H1 (cell line): Measurements from ENCODE around the gene RNF10. TPM values are rescaled to one million over a fixed set of nuclear protein-coding genes. Genes with fewer than 3 reads are reported as not detected.
"Not testable (repeated sequence)": the region's sequence is repeated elsewhere in the genome, so short reads cannot be mapped to it uniquely, and the experiment has no call there.

Experiments
- CTCF ChIA-PET: fragments of 300-600 bp; sonication (Branson Sonifier 250); formaldehyde crosslinking; loops from one replicate; lab custom pipeline; 2021; ENCODE audit not compliant: partially characterized antibody; lab: Charles Lee
- POLR2A ChIA-PET: fragments of 300-600 bp; sonication (Branson Sonifier 250); formaldehyde crosslinking; loops from one replicate; lab custom pipeline; 2021; ENCODE audit warnings: inconsistent platforms; ENCODE audit not compliant: partially characterized antibody; lab: Charles Lee
- DNase-seq, 2 experiments: peaks; one replicate each; pipeline versions ENCODE4 v3.0.0 to v3.0.0-alpha.2; 2010 to 2022; ENCODE audit warnings: low spot score in 2 of 2, low read depth in 1 of 2, mixed read lengths in 1 of 2
- FAIRE-seq: peaks from 2 replicates; lab custom pipeline; 2011; peaks lifted over from hg19 to GRCh38; lab: Jason Lieb, UNC
- H2AFZ ChIP-seq: 2 replicates; pipeline ENCODE4 v1.8.1; 2012; ENCODE audit warnings: low read length, inconsistent platforms
- H2AK5ac ChIP-seq: 2 replicates; pipeline ENCODE4 v1.6.1; 2013; ENCODE audit warnings: low read depth, low read length
- H2BK120ac ChIP-seq: replicated peaks from 2 replicates; pipeline ENCODE3; 2013; ENCODE audit warnings: low read depth, low read length, inconsistent platforms
- H2BK12ac ChIP-seq: 2 replicates; pipeline ENCODE4 v1.6.1; 2013; ENCODE audit warnings: low read depth, low read length
- H2BK15ac ChIP-seq: 2 replicates; pipeline ENCODE4 v1.6.1; 2013; ENCODE audit warnings: low read length
- H2BK20ac ChIP-seq: 2 replicates; pipeline ENCODE4 v1.6.1; 2013; ENCODE audit warnings: low read length
- H2BK5ac ChIP-seq: 2 replicates; pipeline ENCODE4 v1.6.1; 2013; ENCODE audit warnings: low read depth, low read length
- H3K14ac ChIP-seq: 2 replicates; pipeline ENCODE4 v1.6.1; 2013; ENCODE audit warnings: inconsistent platforms; ENCODE audit not compliant: insufficient read length
- H3K18ac ChIP-seq: 2 replicates; pipeline ENCODE4 v1.6.1; 2013; ENCODE audit warnings: low read length; ENCODE audit errors: extremely low read depth
- H3K23ac ChIP-seq: 2 replicates; pipeline ENCODE4 v1.6.1; 2013; ENCODE audit warnings: inconsistent platforms; ENCODE audit not compliant: insufficient read length
- H3K23me2 ChIP-seq: 2 replicates; pipeline ENCODE4 v1.6.1; 2013; ENCODE audit warnings: low read depth, low read length
- H3K27ac ChIP-seq: 2 replicates; pipeline ENCODE4 v1.6.1; 2011; ENCODE audit warnings: low read depth, low read length, inconsistent platforms
- H3K27me3 ChIP-seq, 4 experiments: replicated peaks in 1 of 4; 1 replicate in 1 of 4; 2 replicates in 3 of 4; pipeline versions ENCODE4 v1.6.1 to v1.8.1; 2011 to 2013; ENCODE audit warnings: low read length in 3 of 4, mild to moderate bottlenecking in 3 of 4, inconsistent platforms in 2 of 4, mixed read lengths in 2 of 4, moderate library complexity in 1 of 4; ENCODE audit not compliant: control insufficient read depth in 3 of 4, insufficient read depth in 3 of 4; ENCODE audit errors: extremely low read depth in 1 of 4
- H3K36me3 ChIP-seq, 4 experiments: 2 replicates each; pipeline versions ENCODE4 v1.6.1 to v1.8.1; 2011 to 2013; ENCODE audit warnings: mild to moderate bottlenecking in 4 of 4, low read length in 3 of 4, moderate library complexity in 2 of 4, control low read depth in 1 of 4, inconsistent platforms in 1 of 4; ENCODE audit not compliant: insufficient read depth in 4 of 4, control insufficient read depth in 2 of 4
- H3K4ac ChIP-seq: replicated peaks from 2 replicates; pipeline ENCODE3; 2013; ENCODE audit warnings: low read length, low read depth, mixed read lengths, inconsistent platforms; ENCODE audit not compliant: insufficient read length
- H3K4me1 ChIP-seq, 4 experiments: replicated peaks in 1 of 4; 1 replicate in 1 of 4; 2 replicates in 3 of 4; pipeline versions ENCODE4 v1.6.1 to v1.8.1; 2011 to 2013; ENCODE audit warnings: low read length in 3 of 4, inconsistent platforms in 2 of 4, mixed read lengths in 1 of 4; ENCODE audit not compliant: insufficient read depth in 4 of 4, control insufficient read depth in 3 of 4
- H3K4me2 ChIP-seq, 2 experiments: 2 replicates each; pipeline versions ENCODE4 v1.6.1 to v1.8.1; 2011 to 2013; ENCODE audit warnings: low read depth in 2 of 2, low read length in 2 of 2, control low read depth in 1 of 2, inconsistent platforms in 1 of 2, mild to moderate bottlenecking in 1 of 2; ENCODE audit not compliant: insufficient read depth in 1 of 2
- H3K4me3 ChIP-seq, 4 experiments: fragments of 200-600, 300-600 bp in 1 of 4; sonication (generic), shearing (Covaris generic), sonication (Bioruptor Twin) in 1 of 4; 2 replicates each; pipeline versions ENCODE4 v1.5.1 to v1.8.1; 2011 to 2016; ENCODE audit warnings: low read length in 4 of 4, low read depth in 3 of 4, control low read depth in 2 of 4, inconsistent platforms in 2 of 4, mild to moderate bottlenecking in 2 of 4, mixed read lengths in 1 of 4, moderate library complexity in 1 of 4; ENCODE audit not compliant: insufficient read depth in 2 of 4; ENCODE audit errors: extremely low read depth in 1 of 4
- H3K56ac ChIP-seq: replicated peaks from 2 replicates; pipeline ENCODE3; 2013; ENCODE audit warnings: low read depth, mild to moderate bottlenecking, mixed read lengths, low read length, inconsistent platforms; ENCODE audit not compliant: insufficient read length
- H3K79me1 ChIP-seq: 2 replicates; pipeline ENCODE4 v1.6.1; 2013; ENCODE audit warnings: low read depth, low read length, control low read depth
- H3K79me2 ChIP-seq, 2 experiments: 2 replicates each; pipeline versions ENCODE4 v1.6.1 to v1.8.1; 2012 to 2013; ENCODE audit warnings: low read length in 2 of 2, mild to moderate bottlenecking in 2 of 2, inconsistent platforms in 1 of 2; ENCODE audit not compliant: insufficient read depth in 2 of 2, control insufficient read depth in 1 of 2
- H3K9ac ChIP-seq, 4 experiments: replicated peaks in 1 of 4; 1 replicate in 1 of 4; 2 replicates in 3 of 4; pipeline versions ENCODE4 v1.6.1 to v1.8.1; 2011 to 2013; ENCODE audit warnings: low read depth in 3 of 4, low read length in 3 of 4, control low read depth in 2 of 4, mild to moderate bottlenecking in 2 of 4, moderate library complexity in 2 of 4, inconsistent platforms in 1 of 4; ENCODE audit errors: extremely low read depth in 1 of 4
- H3K9me3 ChIP-seq, 2 experiments: 2 replicates each; pipeline versions ENCODE4 v1.6.1 to v1.8.1; 2012 to 2013; ENCODE audit warnings: mild to moderate bottlenecking in 2 of 2, moderate library complexity in 2 of 2, control low read depth in 1 of 2, inconsistent platforms in 1 of 2, low read depth in 1 of 2, low read length in 1 of 2, mixed read lengths in 1 of 2; ENCODE audit not compliant: insufficient read depth in 2 of 2
- H4K20me1 ChIP-seq, 2 experiments: replicated peaks in 1 of 2; 2 replicates each; pipeline versions ENCODE3 to v1.8.1; 2011 to 2013; ENCODE audit warnings: inconsistent platforms in 2 of 2, low read length in 2 of 2, mild to moderate bottlenecking in 1 of 2; ENCODE audit not compliant: insufficient read depth in 2 of 2, control insufficient read depth in 1 of 2
- H4K5ac ChIP-seq: 2 replicates; pipeline ENCODE4 v1.6.1; 2013; ENCODE audit warnings: low read length, low read depth, mixed read lengths, inconsistent platforms; ENCODE audit not compliant: insufficient read length
- H4K8ac ChIP-seq: 2 replicates; pipeline ENCODE4 v1.8.0; 2013; ENCODE audit warnings: mild to moderate bottlenecking, moderate library complexity, low read length, inconsistent platforms; ENCODE audit not compliant: insufficient read depth; ENCODE audit errors: extremely low read depth
- H4K91ac ChIP-seq: replicated peaks from 2 replicates; pipeline ENCODE3; 2013; ENCODE audit warnings: low read length, mixed read lengths, inconsistent platforms; ENCODE audit not compliant: insufficient read length
- WGBS, 2 experiments: shearing (Covaris generic) in 1 of 2; methylation state at CpG; one replicate each; pipeline versions ENCODE4 v1.1.6 to v1.1.7; 2013 to 2015; ENCODE audit warnings: low lambda C conversion rate in 2 of 2, mixed read lengths in 2 of 2, inconsistent platforms in 1 of 2, low coverage in 1 of 2, missing lambda C conversion rate in 1 of 2; ENCODE audit not compliant: insufficient replicate concordance in 2 of 2, insufficient coverage in 1 of 2, insufficient read length in 1 of 2; ENCODE audit errors: extremely low coverage in 1 of 2, missing lambda C conversion rate in 1 of 2; 5-methylcytosine and 5-hydroxymethylcytosine counted together
- polyA plus RNA-seq, 7 experiments: library from polyadenylated mRNA; depleted of rRNA in 3 of 7; stranded (reverse) in 5 of 7; unstranded in 2 of 7; fragments of >200 nt in 5 of 7; fragments of 200-250 nt in 2 of 7; gene quantifications; 1 replicate in 5 of 7; 2 replicates in 1 of 7; 4 replicates in 1 of 7; pipeline versions ENCODE4 v1.2.1 to v1.2.3, GENCODE V29; 2011 to 2013; ENCODE audit warnings: missing spikeins in 2 of 7, mixed read lengths in 2 of 7
- total RNA-seq: library from RNA; stranded (reverse); fragmentation: NEBNext Ultra II Directional; extraction: Animal tissue kit (Norgen Biotek cat#: 25700); gene quantifications from 2 replicates; pipeline ENCODE4 v1.2.1, GENCODE V29; 2021

Gene RNF10
- total and polyA plus RNA-seq, 2 of the 8 experiments (the other 6 are each of a cell fraction or from before 2014, with no cell fraction given), result 71.6 to 171 TPM

DNA sequence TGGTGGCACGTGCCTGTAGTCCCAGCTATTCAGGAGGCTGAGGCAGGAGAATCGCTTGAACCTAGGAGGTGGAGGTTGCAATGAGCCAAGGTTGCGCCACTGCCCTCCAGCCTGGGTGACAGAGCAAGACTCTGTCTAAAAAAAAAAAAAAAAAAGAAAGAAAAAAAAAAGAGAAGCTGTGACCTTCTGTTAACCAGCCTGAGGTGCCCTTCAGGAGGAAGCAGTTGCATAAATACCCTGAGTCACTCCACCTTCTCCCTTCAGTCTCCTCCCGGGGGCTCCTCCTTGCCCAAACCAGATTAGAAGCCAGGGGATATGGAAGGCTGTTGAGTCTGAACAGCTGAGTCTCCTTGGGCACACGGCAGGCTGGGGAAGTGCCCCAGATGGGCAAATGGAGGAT, 68.3 kb downstream of the RNF10 start:
- ChIA-PET CTCF (interaction anchor here (0.7 to 1.8 kb wide), 7 partner anchors 8 to 47 kb away, joined by 3 to 7 read pairs (median 4); no protein-coding TSS in a partner anchor), POLR2A (interaction anchor here (1.5 kb wide), 1 partner anchor 21 kb away, joined by 5 read pairs; the partner anchor contains the start of gene POP5)
- not testable (repeated sequence) for DNase-seq, H3K18ac ChIP-seq, H3K56ac ChIP-seq, H4K91ac ChIP-seq, H2BK20ac ChIP-seq, H3K27me3 ChIP-seq, H3K23me2 ChIP-seq, H4K8ac ChIP-seq, H3K4ac ChIP-seq, H3K9me3 ChIP-seq, H3K4me3 ChIP-seq, H2BK5ac ChIP-seq, H3K79me2 ChIP-seq, H2BK15ac ChIP-seq, H4K20me1 ChIP-seq, H3K4me1 ChIP-seq, H3K9ac ChIP-seq, H2AFZ ChIP-seq, FAIRE-seq, H3K27ac ChIP-seq, H4K5ac ChIP-seq, H3K23ac ChIP-seq, H3K14ac ChIP-seq, H2AK5ac ChIP-seq, H2BK120ac ChIP-seq, H3K36me3 ChIP-seq, H2BK12ac ChIP-seq, H3K79me1 ChIP-seq, H3K4me2 ChIP-seq
- 74% methylated on average over 5 of the region's 5 CpGs; no CpG with 5 or more reads in 1 of the 2 experiments for WGBS, 2 experiments
